Body of pancreas (tissue), 4 donors: ENCODE measurements around the gene AAGAB.

Source experiments
- POLR2A ChIP-seq, 3 donors: fragments of 450-650 bp; IDR thresholded peaks; one replicate each; pipeline ENCODE4 v1.6.1; 2016; ENCODE audit warnings: antibody characterized with exemption in 3 of 3, mild to moderate bottlenecking in 2 of 3
- TF ChIP-seq, protein P1 (sequence below), 7 experiments: fragments of 450-650 bp in 4 of 7; fragments of 200-600 bp in 3 of 7; sonication (generic) in 3 of 7; IDR thresholded peaks; one replicate each; pipeline ENCODE4 v1.5.1; 2016 to 2019; ENCODE audit warnings: antibody characterized with exemption in 7 of 7

- TF ChIP-seq, protein P1, sequence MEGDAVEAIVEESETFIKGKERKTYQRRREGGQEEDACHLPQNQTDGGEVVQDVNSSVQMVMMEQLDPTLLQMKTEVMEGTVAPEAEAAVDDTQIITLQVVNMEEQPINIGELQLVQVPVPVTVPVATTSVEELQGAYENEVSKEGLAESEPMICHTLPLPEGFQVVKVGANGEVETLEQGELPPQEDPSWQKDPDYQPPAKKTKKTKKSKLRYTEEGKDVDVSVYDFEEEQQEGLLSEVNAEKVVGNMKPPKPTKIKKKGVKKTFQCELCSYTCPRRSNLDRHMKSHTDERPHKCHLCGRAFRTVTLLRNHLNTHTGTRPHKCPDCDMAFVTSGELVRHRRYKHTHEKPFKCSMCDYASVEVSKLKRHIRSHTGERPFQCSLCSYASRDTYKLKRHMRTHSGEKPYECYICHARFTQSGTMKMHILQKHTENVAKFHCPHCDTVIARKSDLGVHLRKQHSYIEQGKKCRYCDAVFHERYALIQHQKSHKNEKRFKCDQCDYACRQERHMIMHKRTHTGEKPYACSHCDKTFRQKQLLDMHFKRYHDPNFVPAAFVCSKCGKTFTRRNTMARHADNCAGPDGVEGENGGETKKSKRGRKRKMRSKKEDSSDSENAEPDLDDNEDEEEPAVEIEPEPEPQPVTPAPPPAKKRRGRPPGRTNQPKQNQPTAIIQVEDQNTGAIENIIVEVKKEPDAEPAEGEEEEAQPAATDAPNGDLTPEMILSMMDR (IDR thresholded peaks at IDR 0.05) = no peak
- no peak for TF ChIP-seq POLR2A (IDR thresholded peaks at IDR 0.05)
These were observed 4.9 kb upstream of the AAGAB start for GRCh38 chr15:67259379-67259778.
